ENCODE data around the gene VAMP3.
"Not testable (repeated sequence)": the region's sequence is repeated elsewhere in the genome, so short reads cannot be mapped to it uniquely, and the experiment has no call there.

VAMP3 gene

DNA sequence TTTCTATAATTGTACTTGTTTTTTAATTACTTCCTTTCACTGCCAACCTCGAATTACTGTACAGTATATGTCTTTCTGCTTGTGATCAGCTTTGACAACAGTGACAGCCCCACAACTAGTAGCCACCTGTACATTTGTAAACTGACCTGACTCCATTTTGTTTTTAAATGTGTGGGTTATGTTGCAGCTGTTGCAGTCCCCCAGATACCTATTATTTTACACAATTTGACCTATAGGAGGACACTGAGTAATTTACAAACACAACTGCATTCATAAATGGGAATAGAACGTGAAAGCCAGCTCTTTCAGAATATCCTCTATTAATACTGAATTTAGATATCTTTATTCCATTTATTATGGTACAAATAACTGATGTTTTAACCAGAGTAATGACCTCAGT lies 2.5 kb upstream of the VAMP3 start:
- no peak for DNase-seq (ENCODE audit: low read depth, low spot score)

DNA sequence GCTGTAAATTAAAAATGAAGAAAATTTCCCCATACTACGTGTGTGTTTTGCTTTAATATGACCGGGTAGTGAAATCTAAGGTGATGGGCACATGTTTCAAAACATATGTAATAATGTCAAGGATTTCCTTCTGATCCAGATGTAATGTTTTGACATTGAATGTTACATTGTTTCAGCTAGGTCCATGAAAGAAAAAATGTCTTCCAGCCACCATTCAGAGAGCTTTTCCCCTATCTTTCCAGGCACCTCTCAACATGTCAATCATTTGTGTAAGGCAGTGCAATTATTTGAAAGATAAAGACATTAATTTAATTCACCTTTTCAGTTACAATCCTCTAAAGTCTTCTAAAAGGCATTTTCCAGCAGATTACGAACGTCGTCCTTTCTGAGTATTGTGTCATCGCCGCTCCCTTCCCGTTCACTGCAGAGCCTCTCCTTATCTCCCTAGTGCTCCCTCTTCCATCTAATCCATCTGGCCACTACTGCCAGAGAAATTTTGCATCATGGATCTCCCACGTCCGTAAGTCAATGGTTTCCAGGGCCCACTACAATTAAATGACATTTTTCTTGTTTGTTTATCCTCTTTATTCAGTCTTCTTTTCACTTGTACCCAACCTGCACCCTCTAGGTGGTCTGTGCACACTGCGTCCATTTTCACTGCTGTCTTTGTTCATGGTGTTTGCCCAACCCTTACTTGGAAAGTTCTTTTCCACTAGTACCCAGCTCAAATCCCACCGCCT lies 1.3 kb upstream of the VAMP3 start:
- no peak for DNase-seq (ENCODE audit: low read depth, low spot score)

DNA sequence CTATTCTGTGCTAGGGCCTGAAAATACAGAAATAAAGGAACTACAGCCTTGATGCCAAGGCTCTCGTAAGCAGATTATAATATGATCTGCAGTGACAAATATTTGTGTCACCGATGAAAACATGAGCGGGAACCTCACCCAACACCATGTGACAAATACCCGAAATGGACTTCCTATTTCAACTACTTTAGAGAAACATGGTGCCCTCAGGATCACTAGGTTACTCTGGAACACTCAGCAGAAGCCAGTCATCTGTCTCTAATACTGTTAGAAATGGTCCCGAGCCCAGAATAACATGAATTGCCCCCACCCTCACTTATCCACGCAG lies 463 bp upstream of the VAMP3 start:
- no peak for DNase-seq (ENCODE audit: low read depth, low spot score)

DNA sequence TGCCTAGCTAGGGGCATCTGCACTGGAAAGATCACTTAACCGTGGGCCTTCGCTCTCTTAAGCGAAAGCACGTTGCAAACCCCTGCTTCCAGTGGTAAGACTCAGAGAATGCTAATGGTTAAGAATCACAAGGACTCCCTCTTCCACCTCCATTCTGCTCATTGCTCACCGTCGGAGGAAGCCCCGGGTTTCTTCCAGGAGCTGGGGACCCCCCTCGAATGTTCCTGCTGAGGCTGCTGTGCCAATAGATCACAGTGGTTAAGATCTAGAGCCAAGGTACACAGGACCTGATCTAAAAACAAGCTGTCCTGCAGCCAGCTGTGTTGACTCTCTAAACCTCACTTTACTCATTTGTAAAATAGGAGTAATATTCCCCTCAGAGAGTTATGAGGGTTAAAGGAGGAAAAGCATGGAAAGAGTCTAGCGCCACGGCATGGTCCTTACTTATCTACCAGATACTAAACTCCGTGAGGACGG lies 765 bp downstream of the VAMP3 start:
- no peak for DNase-seq (ENCODE audit: low read depth, low spot score)

- DNase-seq (ENCODE audit: low read depth, low spot score) = no peak
These were observed 6.5 kb downstream of the VAMP3 start for GRCh38 chr1:7777591-7777990.

DNA sequence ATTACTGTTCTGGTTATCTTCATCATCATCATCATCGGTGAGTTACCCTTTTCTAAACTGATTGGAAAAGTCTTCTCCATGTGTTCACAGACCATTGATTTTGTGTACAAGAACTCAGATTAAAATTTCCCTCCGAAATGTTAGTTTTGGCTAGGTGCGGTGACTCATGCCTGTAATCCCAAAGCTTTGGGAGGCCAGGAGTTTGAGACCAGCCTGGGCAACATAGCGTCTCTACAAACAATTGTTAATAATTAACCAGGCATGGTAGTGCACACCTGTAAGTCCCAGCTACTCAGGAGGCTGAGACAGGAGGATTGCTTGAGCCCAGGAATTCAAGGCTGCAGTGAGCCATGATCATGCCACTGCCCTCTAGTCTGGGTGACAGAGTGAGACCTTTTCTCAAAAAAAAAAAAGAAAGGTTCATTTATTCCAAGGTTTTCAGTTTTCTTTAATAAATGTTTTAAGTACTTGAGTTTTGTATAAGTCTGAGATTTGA lies 7.1 kb downstream of the VAMP3 start:
- no peak for DNase-seq (ENCODE audit: low read depth, low spot score)

DNA sequence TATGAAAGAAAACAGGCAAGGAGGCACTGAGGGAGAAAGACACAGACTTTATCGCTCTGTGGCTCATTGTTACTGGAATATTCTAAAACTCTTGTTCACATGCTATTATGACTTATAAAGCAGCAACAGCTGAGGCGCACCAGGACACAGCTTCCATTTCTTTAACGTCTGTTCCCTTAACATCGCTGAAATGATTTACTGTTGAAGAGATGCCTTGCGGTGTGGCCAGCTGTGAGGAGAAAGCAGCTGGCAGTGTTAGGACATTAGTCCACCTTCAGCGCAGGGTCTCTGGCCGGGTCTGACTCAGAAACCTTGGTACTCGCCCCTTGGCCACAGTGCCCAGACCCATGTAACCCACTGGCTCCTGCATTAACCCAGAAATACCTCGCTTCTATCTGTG lies 9.9 kb downstream of the VAMP3 start:
- no peak for DNase-seq (ENCODE audit: low read depth, low spot score)

DNA sequence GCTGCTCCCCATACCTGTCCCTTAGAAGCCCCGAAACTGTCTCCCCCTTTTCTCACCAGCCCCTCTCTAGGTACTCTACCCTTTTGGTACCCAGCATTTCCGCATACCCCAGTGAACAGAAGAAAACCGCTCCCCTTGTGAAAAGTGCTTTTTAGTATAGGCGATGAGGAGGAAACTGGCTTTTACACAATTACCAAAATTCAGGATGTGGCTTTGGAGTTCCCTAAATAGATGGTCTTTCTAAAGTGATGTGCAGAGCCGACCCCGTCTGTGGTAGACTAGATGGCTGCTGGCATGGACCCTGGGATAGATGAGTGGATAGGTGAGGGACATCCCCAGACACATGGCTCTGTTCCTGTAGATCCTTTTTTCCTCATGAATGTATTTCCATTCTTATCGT lies 10.4 kb downstream of the VAMP3 start:
- DNase-seq (ENCODE audit: low read depth, low spot score) = no peak

GRCh38 chr1:7781923-7782495 lies 10.9 kb downstream of the VAMP3 start:
- DNase-seq (ENCODE audit: low read depth, low spot score) = no peak

- no peak for DNase-seq (ENCODE audit: low read depth, low spot score)
These were observed 12.1 kb downstream of the VAMP3 start for GRCh38 chr1:7783178-7783711.

- DNase-seq (ENCODE audit: low read depth, low spot score) = peak; percentile 90
These were observed 12.9 kb downstream of the VAMP3 start, which contains the start of gene PER3 for GRCh38 chr1:7783826-7784491. Gene PER3, plus strand, starts transcription at chr1:7784291. Its CDS starts 587 bp downstream, at chr1:7784878.

DNA sequence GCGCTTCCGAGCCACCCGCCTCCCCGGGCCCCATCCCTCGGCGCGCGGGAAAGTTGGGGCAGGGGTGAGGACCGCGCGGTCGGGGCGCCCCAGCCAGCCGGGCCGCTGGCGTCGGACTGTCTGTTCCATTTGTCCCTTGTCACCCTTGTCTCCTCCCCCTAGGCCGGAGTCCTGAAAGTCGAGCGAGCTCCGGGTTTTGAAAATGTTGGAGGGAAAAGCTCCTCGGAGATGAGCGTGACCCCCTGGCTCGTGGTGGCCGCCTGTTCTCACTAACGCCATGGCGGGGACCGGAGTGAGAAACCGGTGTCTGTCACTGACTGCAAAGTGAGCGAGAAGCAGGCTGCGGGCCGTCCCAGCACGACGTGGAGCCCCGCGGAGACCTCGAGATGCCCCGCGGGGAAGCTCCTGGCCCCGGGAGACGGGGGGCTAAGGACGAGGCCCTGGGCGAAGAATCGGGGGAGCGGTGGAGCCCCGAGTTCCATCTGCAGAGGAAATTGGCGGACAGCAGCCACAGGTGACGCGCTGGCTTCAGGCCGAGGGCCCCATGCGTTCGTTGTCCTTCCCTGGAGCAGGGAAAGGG lies 13.5 kb downstream of the VAMP3 start:
- no peak for DNase-seq (ENCODE audit: low read depth, low spot score)

GRCh38 chr1:7785108-7785507 lies 14.0 kb downstream of the VAMP3 start:
- no peak for DNase-seq (ENCODE audit: low read depth, low spot score)

DNA sequence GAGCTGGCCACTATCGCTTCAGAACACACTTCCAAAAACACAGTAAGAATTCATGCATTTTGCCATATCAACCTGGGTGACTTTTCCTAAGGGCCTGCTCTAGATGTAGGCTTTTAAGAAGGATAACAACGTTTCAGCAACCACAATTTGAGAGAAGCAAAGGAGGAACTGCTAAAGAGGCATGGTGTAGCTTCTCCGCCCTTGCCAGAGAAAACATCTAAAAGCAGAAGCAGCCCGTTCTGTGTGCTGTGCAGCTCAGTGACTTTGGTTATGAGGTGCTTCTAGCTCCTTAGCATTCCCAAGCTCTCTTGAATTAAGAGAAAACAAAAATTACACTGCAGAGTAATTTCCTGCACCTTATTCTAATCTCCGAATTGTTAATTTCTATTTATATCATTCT lies 15.7 kb downstream of the VAMP3 start:
- DNase-seq (ENCODE audit: low read depth, low spot score) = no peak

DNA sequence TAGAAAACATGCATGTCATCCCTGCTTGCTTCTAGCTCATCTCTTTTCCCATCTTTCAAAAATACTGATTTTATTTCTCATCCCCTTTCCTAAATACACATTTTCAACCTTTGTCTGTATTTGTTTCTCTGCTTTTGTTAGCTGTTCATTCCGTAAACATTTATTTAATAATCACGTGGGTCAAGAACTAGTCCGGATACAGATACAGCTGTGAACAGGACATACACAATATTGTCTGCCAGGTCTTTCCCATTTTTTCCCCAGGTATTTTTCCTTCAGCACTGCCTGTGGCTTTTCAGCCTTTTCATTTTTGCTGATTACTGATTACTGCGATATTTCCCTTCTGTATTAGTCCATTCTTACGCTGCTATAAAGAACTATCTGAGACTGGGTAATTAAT lies 18.7 kb downstream of the VAMP3 start:
- no peak for DNase-seq (ENCODE audit: low read depth, low spot score)

- not testable (repeated sequence) for DNase-seq (ENCODE audit: low read depth, low spot score)
These were observed 19.9 kb downstream of the VAMP3 start for GRCh38 chr1:7791027-7791426.

GRCh38 chr1:7795406-7795805 lies 24.3 kb downstream of the VAMP3 start:
- DNase-seq (ENCODE audit: low read depth, low spot score) = no peak

- DNase-seq (ENCODE audit: low read depth, low spot score) = no peak
These were observed 34.4 kb downstream of the VAMP3 start for GRCh38 chr1:7805460-7805859.

DNA sequence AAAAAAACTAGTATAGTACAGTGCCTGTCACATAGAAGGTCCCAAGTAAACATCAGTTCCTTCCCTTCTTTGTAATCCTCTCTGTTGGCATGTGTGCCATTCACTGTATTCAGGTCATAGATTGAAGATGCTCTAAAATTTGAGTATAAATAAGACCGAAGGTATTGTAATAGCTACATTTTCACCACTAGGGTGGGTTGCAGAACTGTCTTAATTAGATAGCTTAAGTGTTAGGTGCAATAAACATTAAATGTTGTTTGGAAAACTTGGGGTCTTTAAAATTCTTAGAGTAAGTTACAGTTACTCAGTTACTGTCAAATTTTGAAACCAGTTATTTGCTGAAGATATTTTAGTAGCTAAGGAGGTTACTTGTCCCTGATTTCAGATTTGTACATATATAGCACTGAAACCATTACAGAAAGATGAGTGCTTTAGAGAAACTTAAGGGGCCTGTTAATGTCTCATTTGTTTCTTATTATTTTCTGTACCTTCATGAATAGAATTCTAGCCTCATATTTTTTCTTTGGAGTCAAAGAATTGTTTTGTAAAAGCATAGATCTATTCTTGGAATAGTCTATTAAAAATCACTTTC lies 37.3 kb downstream of the VAMP3 start:
- no peak for DNase-seq (ENCODE audit: low read depth, low spot score)

DNA sequence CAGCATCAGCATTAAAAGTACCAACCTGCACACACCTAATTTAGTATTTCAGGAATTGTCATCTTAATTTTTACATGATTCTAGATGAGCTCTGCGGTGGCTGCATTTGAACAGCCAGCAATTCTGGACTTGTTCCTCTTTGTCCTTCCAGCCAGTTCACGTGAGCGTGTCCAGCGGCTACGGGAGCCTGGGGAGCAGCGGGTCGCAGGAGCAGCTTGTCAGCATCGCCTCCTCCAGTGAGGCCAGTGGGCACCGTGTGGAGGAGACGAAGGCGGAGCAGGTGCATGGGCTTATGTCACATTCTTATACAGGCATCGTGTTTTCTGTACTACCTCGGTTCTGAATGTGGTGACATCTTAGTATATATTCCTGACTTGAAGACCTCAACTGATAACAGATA lies 38.6 kb downstream of the VAMP3 start:
- DNase-seq (ENCODE audit: low read depth, low spot score) = no peak

GRCh38 chr1:7810395-7810794 lies 39.3 kb downstream of the VAMP3 start:
- DNase-seq (ENCODE audit: low read depth, low spot score) = peak; percentile 28

- DNase-seq (ENCODE audit: low read depth, low spot score) = no peak
These were observed 40.4 kb downstream of the VAMP3 start for GRCh38 chr1:7811476-7811875.
